ENCODE results near the gene PRKCB.

The PRKCB gene

DNA sequence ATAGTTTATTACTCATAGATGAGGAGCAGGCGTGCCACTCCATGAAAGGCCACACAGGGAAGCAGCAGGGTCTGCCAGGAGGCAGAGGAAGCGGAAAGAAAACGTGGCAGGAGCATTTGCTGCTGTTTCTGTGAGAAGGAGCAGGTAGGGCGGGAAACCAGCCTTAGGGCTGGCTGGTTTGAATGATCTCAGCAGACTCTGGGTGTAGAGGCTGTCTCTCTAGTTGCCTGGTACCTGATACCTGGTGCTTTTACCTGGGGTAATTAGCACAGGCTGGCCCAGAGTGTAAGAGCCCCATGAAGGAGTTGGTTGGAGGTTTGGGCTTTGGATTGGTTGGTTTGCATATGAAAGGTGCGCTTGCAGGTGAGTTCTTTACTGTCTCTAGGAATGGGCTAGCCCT lies 215.3 kb downstream of the PRKCB start:
- no peak for DNase-seq (ENCODE audit: low read depth)

DNA sequence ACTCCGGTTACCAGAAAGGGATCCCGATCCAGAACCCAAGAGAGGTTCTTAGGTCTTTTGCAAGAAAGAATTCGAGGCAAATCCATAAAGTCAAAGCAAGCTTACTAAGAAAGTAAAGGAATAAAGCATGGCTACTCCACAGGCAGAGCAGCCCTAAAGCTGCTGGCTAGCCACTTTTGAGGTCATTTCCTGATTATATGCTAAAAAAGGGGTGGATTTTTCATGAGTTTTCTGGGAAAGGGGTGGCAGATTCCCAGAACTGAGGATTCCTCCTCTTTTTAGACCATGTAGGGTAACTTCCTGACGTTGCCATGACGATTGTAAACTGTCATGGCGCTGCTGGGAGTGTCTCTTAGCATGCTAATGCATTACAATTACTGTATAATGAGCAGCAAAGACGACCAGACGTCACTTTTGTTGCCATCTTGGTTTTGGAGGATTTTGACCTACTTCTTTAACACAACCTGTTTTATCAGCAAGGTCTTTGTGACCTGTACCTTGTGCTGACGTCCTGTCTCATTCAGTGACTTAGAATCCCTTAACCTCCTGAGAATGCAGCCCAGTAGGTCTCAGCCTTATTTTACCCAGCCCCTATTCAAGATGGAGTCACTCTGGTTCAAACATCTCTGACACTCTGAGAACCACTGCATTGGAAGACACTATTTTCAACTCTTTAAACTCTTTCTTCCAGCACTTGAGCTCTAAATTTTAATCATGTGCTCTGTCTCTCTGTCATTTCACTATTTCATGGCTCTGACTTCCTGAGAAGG lies 216.7 kb downstream of the PRKCB start:
- no peak for DNase-seq (ENCODE audit: low read depth)

DNA sequence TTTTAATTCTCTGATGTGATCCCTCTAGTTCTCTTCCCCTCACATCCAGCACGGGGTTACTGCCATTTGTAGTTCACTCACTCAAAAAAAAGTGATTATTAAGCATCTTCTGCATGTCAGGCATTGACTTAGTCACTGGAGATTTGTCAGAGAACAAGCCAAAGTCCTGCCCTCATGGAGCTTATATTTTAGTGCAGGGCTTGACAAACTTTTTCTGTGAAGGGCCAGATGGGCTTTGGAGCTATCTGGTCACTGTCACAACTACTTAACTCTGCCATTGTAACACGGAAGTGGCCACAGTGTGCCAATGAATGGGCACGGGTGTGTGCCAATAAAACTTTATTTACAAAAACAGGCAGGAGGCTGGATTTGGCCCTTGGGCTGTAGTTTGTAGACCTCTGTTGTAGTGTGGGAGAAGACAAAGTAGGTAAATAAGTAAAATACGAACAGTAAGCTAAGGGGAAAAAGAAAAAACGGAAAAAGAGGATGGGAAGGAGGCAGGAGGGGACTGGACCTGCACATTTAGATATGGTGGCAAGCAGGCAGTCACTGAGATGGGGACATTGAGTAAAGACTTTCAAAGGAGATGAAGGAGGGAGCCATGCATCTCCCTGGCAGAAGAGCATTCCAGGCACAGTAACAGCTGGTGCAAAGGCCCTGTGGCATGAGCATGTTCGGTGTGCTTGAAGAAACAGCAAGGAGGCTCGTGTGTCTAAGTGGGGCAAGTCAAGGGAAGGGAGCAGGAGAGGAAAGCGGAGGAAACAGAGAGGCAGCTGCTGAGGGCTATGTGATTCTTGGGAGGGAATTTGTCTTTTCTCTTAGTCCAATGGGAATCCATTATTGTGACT lies 217.5 kb downstream of the PRKCB start:
- DNase-seq (ENCODE audit: low read depth): no peak

DNA sequence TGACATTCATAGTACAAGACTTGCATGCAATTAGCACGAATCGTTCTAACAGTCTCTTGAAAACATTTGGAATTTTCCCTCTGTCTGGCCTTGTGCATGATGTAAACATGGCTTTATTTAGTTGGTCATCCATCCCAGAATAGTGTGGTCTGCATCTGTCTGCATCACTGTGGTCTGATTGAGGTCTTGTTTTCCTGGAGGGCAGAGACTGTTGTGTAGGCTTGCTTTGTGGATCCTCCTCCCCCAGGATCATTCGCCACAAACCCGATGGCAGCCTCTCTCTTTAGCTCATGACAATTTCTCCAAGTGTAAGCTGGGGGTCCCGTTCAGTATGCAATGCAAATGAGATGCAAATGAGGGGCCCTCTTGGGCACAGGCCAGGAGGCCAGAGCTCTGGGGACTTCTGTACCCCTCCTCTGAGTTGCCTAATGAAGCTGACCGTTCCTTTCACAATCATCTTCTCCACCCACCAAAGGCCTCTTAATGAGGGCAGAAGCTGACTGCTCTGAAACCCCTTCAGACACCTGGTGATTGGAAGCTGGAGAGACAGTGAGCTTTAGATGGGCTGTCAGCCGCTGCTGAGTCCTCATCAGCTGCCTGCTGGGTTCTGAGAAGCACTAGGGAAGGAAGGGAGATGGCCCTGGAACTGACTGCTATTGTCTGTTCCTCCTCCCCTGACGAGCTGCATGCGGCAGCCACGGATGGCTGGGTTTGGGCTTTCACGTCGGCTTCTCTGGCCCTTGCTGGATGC lies 219.1 kb downstream of the PRKCB start:
- no peak for DNase-seq (ENCODE audit: low read depth)

- DNase-seq (ENCODE audit: low read depth): no peak
Observed at GRCh38 chr16:24062270-24062817, 226.6 kb downstream of the PRKCB start.

GRCh38 chr16:24069036-24069590 lies 233.3 kb downstream of the PRKCB start:
- DNase-seq (ENCODE audit: low read depth): no peak

GRCh38 chr16:24070851-24071250 lies 235.1 kb downstream of the PRKCB start:
- DNase-seq (ENCODE audit: low read depth): peak; percentile 3

- DNase-seq (ENCODE audit: low read depth): no peak
Observed at GRCh38 chr16:24071666-24072360, 236.0 kb downstream of the PRKCB start.

GRCh38 chr16:24073321-24073720 lies 237.5 kb downstream of the PRKCB start:
- DNase-seq (ENCODE audit: low read depth): no peak

DNA sequence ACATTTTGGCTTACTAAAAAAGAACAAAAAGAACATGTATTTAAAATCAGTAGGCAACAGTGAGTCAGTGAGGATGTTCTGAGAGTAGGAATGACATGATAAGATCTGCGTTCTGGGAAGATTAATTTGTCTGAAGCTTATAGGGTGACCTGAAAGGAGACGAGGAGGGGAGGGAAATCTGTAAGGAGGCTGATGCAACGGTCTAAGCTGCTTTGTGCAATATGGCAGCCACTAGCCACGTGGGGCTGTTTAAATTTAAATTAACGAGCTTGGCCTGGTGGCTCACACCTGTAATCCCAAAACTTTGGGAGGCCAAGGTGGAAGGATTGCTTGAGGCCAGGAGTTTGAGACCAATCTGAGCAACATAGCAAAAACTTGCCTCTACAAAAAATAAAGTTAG lies 238.8 kb downstream of the PRKCB start:
- DNase-seq (ENCODE audit: low read depth): no peak

GRCh38 chr16:24075302-24075701 lies 239.5 kb downstream of the PRKCB start:
- DNase-seq (ENCODE audit: low read depth): no peak

DNA sequence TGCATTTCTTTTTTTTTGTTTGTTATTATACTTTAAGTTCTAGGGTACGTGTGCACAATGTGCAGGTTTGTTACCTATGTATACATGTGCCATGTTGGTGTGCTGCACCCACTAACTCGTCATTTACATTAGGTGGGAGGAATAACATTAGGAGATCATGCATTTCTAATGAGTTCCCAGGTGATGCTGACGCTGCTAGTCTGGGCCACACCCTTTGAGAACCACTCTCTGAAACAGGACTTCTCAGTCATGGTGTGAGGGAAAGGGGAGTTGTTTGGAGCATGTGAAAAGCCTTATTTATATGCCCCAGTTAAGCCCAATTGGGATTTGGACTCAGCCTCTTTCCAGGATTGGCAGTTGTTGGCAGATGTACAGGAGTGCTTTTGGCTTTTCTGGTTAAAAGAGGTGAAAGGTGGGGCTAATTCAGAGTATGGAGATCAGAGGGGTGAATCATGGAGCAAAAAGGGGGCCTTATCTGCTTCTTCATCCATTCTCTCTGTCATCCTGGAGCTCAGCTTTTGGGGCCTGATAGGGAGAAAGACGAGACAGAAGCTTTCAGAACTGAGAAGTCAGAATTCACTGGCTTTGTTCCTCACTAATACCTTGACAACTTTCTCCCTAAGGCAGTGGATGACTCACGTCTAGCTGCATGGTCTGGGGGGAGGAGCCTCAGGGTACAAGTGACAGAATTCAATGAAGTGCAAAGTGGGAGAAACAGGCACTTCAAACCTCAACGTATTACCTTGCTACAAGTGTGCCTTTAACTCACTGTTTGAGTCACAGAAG lies 240.3 kb downstream of the PRKCB start:
- DNase-seq (ENCODE audit: low read depth): no peak

DNA sequence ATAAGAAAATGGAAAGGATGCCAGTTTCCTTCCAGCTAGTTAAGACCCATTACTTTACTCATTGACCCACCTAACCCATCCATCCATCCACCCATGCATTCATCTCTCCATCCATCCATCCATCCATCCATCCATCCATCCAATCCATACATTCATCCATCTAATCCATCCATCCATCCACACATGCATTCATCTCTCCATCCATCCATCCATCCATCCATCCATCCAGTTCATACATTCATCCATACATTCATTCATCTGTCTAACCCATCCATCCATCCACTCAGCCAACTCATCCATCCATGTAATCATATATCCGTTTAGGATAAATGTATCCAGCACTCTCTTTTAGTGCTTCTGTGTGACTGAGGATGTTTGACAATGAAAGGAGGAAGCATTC lies 241.5 kb downstream of the PRKCB start:
- DNase-seq (ENCODE audit: low read depth): no peak

DNA sequence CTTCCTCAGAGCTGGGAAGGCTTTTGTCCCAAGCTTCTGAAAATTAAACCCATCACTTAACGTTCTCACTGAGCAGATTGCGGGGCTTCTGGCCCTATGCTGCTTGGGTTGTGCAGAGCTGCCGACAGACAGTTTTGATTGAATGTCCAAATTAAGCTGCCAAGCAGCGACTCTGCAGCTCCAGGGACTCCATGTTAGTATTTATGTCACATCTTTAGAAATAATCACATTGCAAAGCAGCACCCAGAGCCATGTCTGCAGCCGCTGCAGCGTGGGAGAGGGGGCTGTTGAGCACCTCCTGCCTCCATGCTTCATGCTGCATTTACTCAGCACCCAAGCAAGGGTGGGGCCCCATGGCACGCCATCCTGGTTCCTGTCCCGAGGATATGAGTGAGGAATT lies 242.2 kb downstream of the PRKCB start:
- DNase-seq (ENCODE audit: low read depth): no peak

- DNase-seq (ENCODE audit: low read depth): no peak
Observed at GRCh38 chr16:24085666-24086065, 249.9 kb downstream of the PRKCB start.

DNA sequence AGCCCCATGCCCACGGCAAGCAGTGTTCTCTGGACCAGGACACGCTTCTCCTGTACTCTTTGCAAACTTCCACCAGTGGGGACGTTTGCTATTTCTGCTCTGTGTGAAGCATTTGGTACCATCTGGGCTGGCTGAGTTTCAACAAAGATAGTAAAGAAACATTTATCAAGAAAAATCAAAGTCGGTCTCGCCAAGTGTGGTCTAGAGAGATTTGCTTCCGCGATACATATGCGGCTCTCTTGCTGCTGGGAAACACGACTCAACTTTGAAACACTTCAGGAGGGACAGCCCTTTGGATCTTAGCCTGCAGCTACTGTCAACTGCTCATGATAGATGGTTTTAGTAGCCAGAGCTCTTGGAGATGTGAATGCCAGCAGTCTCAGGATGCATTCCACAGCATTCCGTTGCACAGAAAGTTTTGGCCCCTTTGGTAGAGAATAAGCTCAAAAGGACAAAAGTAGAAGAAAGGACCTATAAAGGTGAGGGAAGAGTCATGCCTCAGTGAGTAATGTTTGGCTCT lies 252.2 kb downstream of the PRKCB start:
- DNase-seq (ENCODE audit: low read depth): no peak

DNA sequence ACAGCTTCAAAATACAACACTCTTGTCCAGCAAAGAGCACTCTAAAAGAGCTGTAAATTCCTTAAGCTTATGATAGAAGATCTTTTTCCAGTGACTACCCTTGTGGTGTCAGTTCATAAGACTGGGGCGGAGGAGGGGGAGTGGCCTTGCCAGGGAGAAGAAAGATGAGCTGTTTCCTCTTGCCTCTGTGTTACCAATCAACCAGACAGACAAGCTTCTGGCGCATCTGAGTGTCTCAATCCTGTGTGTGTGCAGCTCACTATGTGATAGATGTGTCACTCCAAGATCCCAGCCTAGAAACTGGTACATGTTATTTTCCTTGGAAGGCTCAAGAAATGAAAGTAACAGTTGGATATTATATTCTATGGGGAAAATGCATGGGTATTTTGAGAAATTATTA lies 253.0 kb downstream of the PRKCB start:
- no peak for DNase-seq (ENCODE audit: low read depth)

DNA sequence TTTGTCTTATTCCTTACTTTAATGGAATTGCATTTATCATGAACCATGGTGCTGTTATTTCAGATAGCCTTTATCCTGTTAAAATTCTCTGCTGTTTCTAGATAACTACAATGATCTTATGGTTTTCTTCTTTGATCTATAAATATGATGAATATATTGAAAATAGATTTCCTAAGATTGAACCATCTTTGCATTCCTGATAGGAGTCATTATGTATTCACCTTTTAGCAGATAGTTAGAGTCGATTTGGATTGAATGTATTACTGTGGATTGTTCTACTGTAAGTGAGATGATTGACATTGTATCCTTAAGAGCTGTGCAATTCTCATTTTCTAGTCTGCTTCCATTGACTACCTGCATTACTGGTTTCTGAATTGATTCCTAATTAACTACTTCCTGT lies 255.3 kb downstream of the PRKCB start:
- no peak for DNase-seq (ENCODE audit: low read depth)

- no peak for DNase-seq (ENCODE audit: low read depth)
Observed at GRCh38 chr16:24093049-24093448, 257.3 kb downstream of the PRKCB start.

GRCh38 chr16:24094660-24095059 lies 258.9 kb downstream of the PRKCB start:
- no peak for DNase-seq (ENCODE audit: low read depth)

Measured in GM04504 (cell line).